B cell (primary cell): Measurements from ENCODE around the gene KATNBL1. TPM values are rescaled to one million over a fixed set of nuclear protein-coding genes. Genes with fewer than 3 reads are reported as not detected.

ENCODE experiments used
- ATAC-seq: fragments of 200-7000 bp; cut with Tn5 transposase; one replicate; pipeline ENCODE4 v1.10.0; 2021; ENCODE audit warnings: low read depth, mild to moderate bottlenecking, moderate number of reproducible peaks, moderate library complexity
- CTCF ChIA-PET: fragments of 350-600 bp; sonication (Branson Sonifier 250); formaldehyde crosslinking; loops from one replicate; lab custom pipeline; 2021; ENCODE audit warnings: antibody characterized with exemption, inconsistent platforms; lab: Charles Lee
- POLR2A ChIA-PET: fragments of 350-600 bp; sonication (Branson Sonifier 250); formaldehyde crosslinking; loops from one replicate; lab custom pipeline; 2021; ENCODE audit warnings: antibody characterized with exemption; lab: Charles Lee
- DNase-seq: peaks from one replicate; pipeline ENCODE4 v3.0.0; 2013
- H2AFZ ChIP-seq: 2 replicates; pipeline ENCODE4 v1.6.1; 2012; ENCODE audit warnings: mild to moderate bottlenecking, low read depth, low read length; ENCODE audit not compliant: insufficient read depth, poor library complexity, severe bottlenecking
- H3K27ac ChIP-seq, 2 donors: 1 replicate in 1 of 2; 2 replicates in 1 of 2; pipeline ENCODE4 v1.5.1; 2012 to 2013; ENCODE audit warnings: low read length in 2 of 2, mild to moderate bottlenecking in 2 of 2, moderate library complexity in 1 of 2
- H3K27me3 ChIP-seq, 4 experiments: fragments of 200-600 bp in 1 of 4; sonication (generic) in 1 of 4; replicated peaks in 1 of 4; 1 replicate in 2 of 4; 2 replicates in 2 of 4; pipeline versions ENCODE4 v1.6.1 to v1.7.0; 2013 to 2016; ENCODE audit warnings: low read length in 3 of 4, mild to moderate bottlenecking in 2 of 4, mixed read lengths in 1 of 4, moderate library complexity in 1 of 4; ENCODE audit not compliant: insufficient read depth in 4 of 4, control insufficient read depth in 3 of 4; ENCODE audit errors: control extremely low read depth in 1 of 4
- H3K36me3 ChIP-seq, 2 experiments: replicated peaks in 1 of 2; 1 replicate in 1 of 2; 2 replicates in 1 of 2; pipeline versions ENCODE4 v1.6.1 to v1.7.1; 2013; ENCODE audit warnings: low read length in 1 of 2; ENCODE audit not compliant: insufficient read depth in 2 of 2, control insufficient read depth in 1 of 2; ENCODE audit errors: control extremely low read depth in 1 of 2, extremely low read depth in 1 of 2
- H3K4me1 ChIP-seq, 2 donors: fragments of 200-600 bp in 1 of 2; sonication (generic) in 1 of 2; 1 replicate in 1 of 2; 2 replicates in 1 of 2; pipeline versions ENCODE4 v1.5.1 to v1.6.1; 2013 to 2017; ENCODE audit warnings: low read length in 2 of 2; ENCODE audit not compliant: control insufficient read depth in 2 of 2, insufficient read depth in 2 of 2
- H3K4me2 ChIP-seq: replicated peaks from 2 replicates; pipeline ENCODE3; 2012; ENCODE audit warnings: mild to moderate bottlenecking, low read depth, low read length; ENCODE audit not compliant: poor library complexity, severe bottlenecking
- H3K4me3 ChIP-seq, 5 experiments: fragments of 200-600 bp in 1 of 5; sonication (generic) in 1 of 5; 1 replicate in 3 of 5; 2 replicates in 2 of 5; pipeline versions ENCODE4 v1.5.1 to v1.7.0; 2011 to 2016; ENCODE audit warnings: low read length in 4 of 5, mild to moderate bottlenecking in 4 of 5, low read depth in 2 of 5, control low read depth in 1 of 5, moderate library complexity in 1 of 5; ENCODE audit not compliant: insufficient read depth in 1 of 5; ENCODE audit errors: control extremely low read depth in 1 of 5, extremely low read depth in 1 of 5
- H3K79me2 ChIP-seq: fragments of 200-600 bp; sonication (generic); one replicate; pipeline ENCODE4 v1.6.0; 2016; ENCODE audit warnings: low read length; ENCODE audit not compliant: control insufficient read depth, insufficient read depth
- H3K9ac ChIP-seq: fragments of 200-600 bp; sonication (generic); 2 replicates; pipeline ENCODE4 v1.6.1; 2017; ENCODE audit warnings: mild to moderate bottlenecking, low read length, moderate library complexity
- H3K9me3 ChIP-seq, 3 donors: one replicate each; pipeline versions ENCODE4 v1.6.1 to v1.7.1; 2013; ENCODE audit warnings: low read length in 2 of 3; ENCODE audit not compliant: control insufficient read depth in 2 of 3, insufficient read depth in 1 of 3; ENCODE audit errors: control extremely low read depth in 1 of 3
- H4K20me1 ChIP-seq: 2 replicates; pipeline ENCODE4 v1.6.0; 2012; ENCODE audit warnings: mild to moderate bottlenecking, low read length; ENCODE audit not compliant: insufficient read depth, control insufficient read depth, poor library complexity, severe bottlenecking
- H3K27ac Mint-ChIP-seq: one replicate; pipeline ENCODE4 v1.8.0; 2021; ENCODE audit warnings: mixed read lengths
- H3K27me3 Mint-ChIP-seq: one replicate; pipeline ENCODE4 v1.8.0; 2021; ENCODE audit warnings: mixed read lengths
- H3K4me1 Mint-ChIP-seq: one replicate; pipeline ENCODE4 v1.8.0; 2021; ENCODE audit warnings: mixed read lengths
- H3K4me3 Mint-ChIP-seq: one replicate; pipeline ENCODE4 v1.8.0; 2021; ENCODE audit warnings: mixed read lengths
- H3K9me3 Mint-ChIP-seq: one replicate; pipeline ENCODE4 v1.8.0; 2022; ENCODE audit warnings: mixed read lengths; ENCODE audit not compliant: insufficient read depth
- EZH2 ChIP-seq: IDR thresholded peaks from 2 replicates; pipeline ENCODE4 v1.6.1; 2012; ENCODE audit warnings: borderline replicate concordance, low read depth, mild to moderate bottlenecking, moderate library complexity, low read length; ENCODE audit not compliant: insufficient read depth, poor library complexity, severe bottlenecking
- WGBS: methylation state at CpG from one replicate; pipeline ENCODE4 v1.1.5; 2013; ENCODE audit warnings: missing lambda C conversion rate; ENCODE audit not compliant: insufficient coverage; 5-methylcytosine and 5-hydroxymethylcytosine counted together
- intact Hi-C: fragments of 100-400 bp; cut with micrococcal nuclease; formaldehyde crosslinking; loops from one replicate; pipeline ENCODE4 v1.10.0; 2022
- polyA plus RNA-seq: library from polyadenylated mRNA; depleted of rRNA; stranded (reverse); fragments of >200 nt; gene quantifications from 2 replicates; pipeline ENCODE4 v1.2.3, GENCODE V29; 2012
- total RNA-seq, 2 donors: library from RNA; stranded (reverse); fragments of 120-200 nt in 1 of 2; gene quantifications; 1 replicate in 1 of 2; 2 replicates in 1 of 2; pipeline versions ENCODE4 v1.2.3 to v1.2.4, GENCODE V29; 2013 to 2022
- TF ChIP-seq, protein P1 (sequence below): fragments of 200-600 bp; IDR thresholded peaks from one replicate; pipeline ENCODE4 v1.8.0; 2022; ENCODE audit warnings: antibody characterized with exemption, mild to moderate bottlenecking

The KATNBL1 gene
- total and polyA plus RNA-seq, 2 donors (not counting 1 experiment from before 2014, with no cell fraction given), result 22.1 to 54.8 TPM

- DNase-seq (no peak), ATAC-seq (no peak)
- Histone ChIP-seq H3K4me2 (no peak overlapping the region), H3K27ac (no peak overlapping the region), H3K36me3 (peaks cover 30 to 85% of the 10 kb centered on the region in 2 experiments), H3K79me2 (no peaks in the 10 kb centered on the region), H3K27me3 (no peaks in the 10 kb centered on the region), H3K4me3 (no peak overlapping the region), H3K9ac (no peak overlapping the region), H3K9me3 (no peaks in the 10 kb centered on the region), H2AFZ (no peak overlapping the region), H3K4me1 (no peaks in the 10 kb centered on the region), H4K20me1 (no peaks in the 10 kb centered on the region)
- WGBS, result 55% methylated on average over 3 of the region's 3 CpGs
- Mint-ChIP-seq H3K27ac (no peak overlapping the region), H3K4me3 (no peak overlapping the region), H3K9me3 (no peaks in the 10 kb centered on the region), H3K4me1 (no peaks in the 10 kb centered on the region), H3K27me3 (no peaks in the 10 kb centered on the region)
- POLR2A ChIA-PET, result interaction anchor here (1.3 kb wide), 1 partner anchor 127 kb away, joined by 5 read pairs; the partner anchor contains the start of gene LPCAT4
- intact Hi-C loops, result loop anchor here (2.0 kb wide), 1 partner anchor 102 kb away; the partner anchor contains the start of genes NOP10 and NUTM1
- TF ChIP-seq, protein P1, sequence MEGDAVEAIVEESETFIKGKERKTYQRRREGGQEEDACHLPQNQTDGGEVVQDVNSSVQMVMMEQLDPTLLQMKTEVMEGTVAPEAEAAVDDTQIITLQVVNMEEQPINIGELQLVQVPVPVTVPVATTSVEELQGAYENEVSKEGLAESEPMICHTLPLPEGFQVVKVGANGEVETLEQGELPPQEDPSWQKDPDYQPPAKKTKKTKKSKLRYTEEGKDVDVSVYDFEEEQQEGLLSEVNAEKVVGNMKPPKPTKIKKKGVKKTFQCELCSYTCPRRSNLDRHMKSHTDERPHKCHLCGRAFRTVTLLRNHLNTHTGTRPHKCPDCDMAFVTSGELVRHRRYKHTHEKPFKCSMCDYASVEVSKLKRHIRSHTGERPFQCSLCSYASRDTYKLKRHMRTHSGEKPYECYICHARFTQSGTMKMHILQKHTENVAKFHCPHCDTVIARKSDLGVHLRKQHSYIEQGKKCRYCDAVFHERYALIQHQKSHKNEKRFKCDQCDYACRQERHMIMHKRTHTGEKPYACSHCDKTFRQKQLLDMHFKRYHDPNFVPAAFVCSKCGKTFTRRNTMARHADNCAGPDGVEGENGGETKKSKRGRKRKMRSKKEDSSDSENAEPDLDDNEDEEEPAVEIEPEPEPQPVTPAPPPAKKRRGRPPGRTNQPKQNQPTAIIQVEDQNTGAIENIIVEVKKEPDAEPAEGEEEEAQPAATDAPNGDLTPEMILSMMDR, result no peak
- TF ChIP-seq EZH2, result no peak
- CTCF ChIA-PET, result interaction anchor here (0.7 to 6.3 kb wide), 18 partner anchors 9 to 347 kb away, joined by 3 to 129 read pairs (median 5); partner anchors contain the start of genes EMC4, GOLGA8B, LPCAT4 and NOP10
These were observed 30.6 kb upstream of the KATNBL1 start for GRCh38 chr15:34240537-34240936.

GRCh38 chr15:34239151-34239808 is 29.4 kb upstream of the KATNBL1 start:
- no peaks in the 10 kb centered on the region for H3K27me3 Mint-ChIP-seq
- 92% methylated on average over 3 of the region's 4 CpGs for WGBS
- H3K4me2 ChIP-seq, result no peak overlapping the region
- H3K27me3 ChIP-seq, result no peaks in the 10 kb centered on the region
- no peak overlapping the region for H3K4me3 Mint-ChIP-seq
- H2AFZ ChIP-seq, result no peak overlapping the region
- no peak overlapping the region for H3K27ac Mint-ChIP-seq
- H3K4me3 ChIP-seq, result no peak overlapping the region
- H3K9me3 Mint-ChIP-seq, result no peaks in the 10 kb centered on the region
- no peak overlapping the region for H3K27ac ChIP-seq
- ChIA-PET CTCF (interaction anchor here (4.4 to 6.3 kb wide), 2 partner anchors 12 to 128 kb away, joined by 13 to 129 read pairs; partner anchors contain the start of gene LPCAT4), POLR2A (no interaction called here)
- H3K79me2 ChIP-seq, result no peaks in the 10 kb centered on the region
- no peaks in the 10 kb centered on the region for H3K4me1 ChIP-seq
- no peaks in the 10 kb centered on the region for H3K9me3 ChIP-seq
- H4K20me1 ChIP-seq, result no peaks in the 10 kb centered on the region
- TF ChIP-seq, protein P1, result no peak
- no peak for TF ChIP-seq EZH2
- ATAC-seq (no peak), DNase-seq (no peak)
- peaks cover 27 to 83% of the 10 kb centered on the region in 2 experiments for H3K36me3 ChIP-seq
- H3K9ac ChIP-seq, result no peak overlapping the region
- H3K4me1 Mint-ChIP-seq, result no peaks in the 10 kb centered on the region
- intact Hi-C loops, result no loop called here
